GM12865 (cell line): Measurements from ENCODE around the gene BTN2A1.

Experiments used
- DNase-seq: peaks from one replicate; pipeline ENCODE4 v3.0.0; 2010; ENCODE audit warnings: low read depth
- H3K4me3 ChIP-seq: 2 replicates; pipeline ENCODE4 v1.5.1; 2011; ENCODE audit warnings: mild to moderate bottlenecking, low read depth, low read length, control low read depth
- CTCF ChIP-seq: IDR thresholded peaks from 2 replicates; pipeline ENCODE4 v1.5.1; 2011; ENCODE audit warnings: low read length, control low read depth, low read depth, inconsistent platforms; ENCODE audit not compliant: insufficient read depth; ENCODE audit errors: missing control alignments

Gene BTN2A1

GRCh38 chr6:26483727-26484126, 26.0 kb downstream of the BTN2A1 start:
- no peak overlapping the region for H3K4me3 ChIP-seq
- TF ChIP-seq CTCF = no peak
- DNase-seq = no peak

- DNase-seq = no peak
- H3K4me3 ChIP-seq = no peak overlapping the region
- no peak for TF ChIP-seq CTCF
Observed at GRCh38 chr6:26484161-26484560, 26.4 kb downstream of the BTN2A1 start.

GRCh38 chr6:26485112-26485780, 27.5 kb downstream of the BTN2A1 start:
- no peak overlapping the region for H3K4me3 ChIP-seq
- TF ChIP-seq CTCF = no peak
- DNase-seq = no peak

- no peak for TF ChIP-seq CTCF
- no peak overlapping the region for H3K4me3 ChIP-seq
- DNase-seq = no peak
Observed at GRCh38 chr6:26486358-26486757, 28.6 kb downstream of the BTN2A1 start.

- no peak for DNase-seq
- no peak for TF ChIP-seq CTCF
- H3K4me3 ChIP-seq = no peak overlapping the region
Observed at GRCh38 chr6:26487466-26487865, 29.7 kb downstream of the BTN2A1 start.

GRCh38 chr6:26489996-26490964, 32.5 kb downstream of the BTN2A1 start:
- DNase-seq = no peak
- no peak for TF ChIP-seq CTCF
- H3K4me3 ChIP-seq = no peak overlapping the region
